ENCODE measurements around the gene NTRK3.

The NTRK3 gene

GRCh38 chr15:88257311-88258092, 963 bp upstream of the NTRK3 start:
- DNase-seq = no peak

- DNase-seq = no peak
These were observed 858 bp downstream of the NTRK3 start for GRCh38 chr15:88255484-88256278.

GRCh38 chr15:88255087-88255483, 1.5 kb downstream of the NTRK3 start:
- DNase-seq = no peak

GRCh38 chr15:88252441-88252840, 4.1 kb downstream of the NTRK3 start:
- DNase-seq = no peak

- DNase-seq = no peak
These were observed 5.7 kb downstream of the NTRK3 start for GRCh38 chr15:88250826-88251225.

GRCh38 chr15:88249220-88249619, 7.3 kb downstream of the NTRK3 start:
- no peak for DNase-seq

DNA sequence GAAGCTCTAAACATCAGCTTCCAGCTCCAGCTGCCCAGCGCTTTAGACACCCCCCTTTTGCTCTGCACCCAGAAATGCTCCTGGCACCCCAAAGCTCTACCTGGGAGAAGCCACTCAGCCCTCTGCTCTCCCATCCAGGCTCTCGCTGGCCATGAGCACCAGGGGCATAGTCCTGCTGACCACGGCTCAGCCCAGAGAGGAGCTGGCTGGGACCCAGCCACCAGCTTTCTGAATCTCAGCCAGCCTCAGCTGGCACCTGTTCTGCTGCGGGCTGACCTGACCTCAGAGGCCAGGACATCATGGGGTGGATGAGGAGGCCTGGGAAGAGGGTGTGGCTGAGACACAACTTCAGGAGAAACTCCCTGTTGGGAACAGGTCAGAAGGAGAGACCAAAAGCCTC, 8.6 kb downstream of the NTRK3 start:
- no peak for DNase-seq

GRCh38 chr15:88246666-88247446, 9.7 kb downstream of the NTRK3 start:
- peak; percentile 82 for DNase-seq

GRCh38 chr15:88246081-88246480, 10.5 kb downstream of the NTRK3 start:
- DNase-seq = no peak

DNA sequence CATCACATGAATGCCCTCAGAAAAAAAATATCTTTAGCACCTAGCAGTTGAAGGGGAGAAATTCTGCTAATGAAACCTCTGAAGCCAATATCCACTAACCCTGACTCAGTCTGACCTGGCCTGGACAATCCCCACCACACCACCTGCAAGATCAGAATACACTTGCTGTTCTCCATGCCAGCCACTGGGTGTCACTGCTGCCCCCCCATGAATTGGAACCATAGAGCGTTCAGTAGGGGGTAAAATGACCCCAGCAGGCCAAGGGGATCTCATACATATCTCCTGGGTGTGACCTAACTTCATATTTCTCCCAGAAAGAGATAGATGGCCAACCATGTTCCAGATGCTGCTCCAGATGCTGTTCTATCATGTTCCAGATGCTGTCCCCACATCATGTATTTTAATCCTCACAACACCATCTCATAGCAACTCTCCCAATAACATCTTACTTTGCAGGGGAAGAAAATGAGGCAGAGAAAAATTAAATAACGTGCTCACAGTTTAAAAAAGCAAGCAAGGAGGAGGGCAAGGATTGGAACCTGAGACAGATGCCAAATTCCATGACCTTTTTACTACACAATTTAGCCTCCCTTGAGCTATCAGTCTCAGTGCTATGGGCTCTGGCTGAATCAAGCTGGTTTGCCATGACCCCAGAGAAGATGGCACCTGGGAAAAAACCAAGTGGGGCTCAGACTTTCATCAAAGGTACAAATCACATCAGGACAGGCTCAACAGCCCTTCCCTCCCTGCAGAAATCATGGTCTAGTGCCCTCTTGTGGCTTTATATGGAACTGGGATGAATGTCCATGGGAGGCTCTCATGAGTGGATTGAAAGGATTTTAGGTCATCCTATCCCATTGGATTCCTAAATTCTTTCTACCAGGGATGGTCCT, 12.4 kb downstream of the NTRK3 start:
- DNase-seq = peak; percentile 49

DNA sequence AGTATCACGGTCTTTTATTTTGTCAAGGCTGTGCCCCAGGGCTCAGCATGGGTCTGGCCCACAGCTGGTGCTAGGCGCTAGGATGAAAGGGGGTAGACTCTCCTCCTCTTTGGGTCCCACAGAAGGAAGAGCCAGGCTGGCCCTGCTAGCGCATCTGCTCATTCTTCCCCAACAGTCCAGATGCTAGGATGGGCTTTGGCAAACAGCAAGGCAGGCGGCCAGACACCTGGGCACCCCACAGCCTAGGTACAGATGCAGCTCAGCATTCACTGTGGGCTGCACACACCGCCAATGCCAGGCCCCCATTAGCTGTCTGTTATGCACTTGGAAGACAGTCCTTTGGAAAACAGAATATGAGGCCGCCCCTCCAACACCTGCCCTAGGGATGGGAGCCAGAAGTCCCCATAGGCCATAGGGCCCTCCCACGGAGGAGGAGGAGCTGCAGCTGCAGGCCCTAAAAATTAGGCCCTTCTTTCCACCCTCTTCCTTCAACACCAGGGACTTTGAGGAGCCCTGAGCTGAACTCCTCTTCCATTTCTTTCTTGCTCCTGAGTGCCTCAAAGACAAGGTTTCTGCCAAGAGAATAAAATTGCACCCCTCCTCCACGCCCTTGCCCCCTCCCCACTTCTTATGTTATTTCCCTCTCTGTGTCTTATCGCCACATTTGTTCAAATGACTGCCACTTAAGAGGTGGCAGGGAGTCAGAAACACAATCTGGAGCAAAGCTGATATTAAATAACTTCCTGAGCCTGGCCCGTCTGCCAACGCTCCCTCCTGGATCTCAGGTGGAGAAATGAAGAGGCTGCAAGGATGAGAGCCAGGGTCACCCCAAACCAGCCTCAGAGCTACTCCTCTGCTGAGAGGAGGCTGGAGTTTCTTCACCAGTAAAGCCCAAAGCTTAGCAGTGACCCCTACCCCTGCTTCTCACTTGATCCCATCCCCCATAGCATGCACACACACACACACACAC, 13.7 kb downstream of the NTRK3 start:
- no peak for DNase-seq

DNA sequence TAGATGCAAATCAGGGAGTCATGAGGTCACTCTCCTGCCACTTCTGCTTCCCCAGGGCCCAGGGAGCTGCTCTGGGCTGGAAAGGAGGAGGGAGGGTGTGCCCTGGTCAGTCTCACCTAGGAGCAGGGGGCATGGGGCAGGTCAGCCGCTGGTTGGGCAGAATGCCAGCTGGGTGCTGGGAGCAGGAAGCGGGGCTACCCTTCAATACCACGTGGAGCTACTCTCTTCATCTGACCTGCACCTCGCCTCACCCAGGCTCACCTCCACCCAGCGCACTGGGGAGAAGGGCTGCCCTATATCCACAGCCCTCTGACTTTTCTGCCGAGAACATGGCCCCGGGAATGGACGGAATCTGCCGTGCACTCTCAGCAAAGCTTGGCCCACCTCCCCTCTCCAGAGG, 15.1 kb downstream of the NTRK3 start:
- no peak for DNase-seq

DNA sequence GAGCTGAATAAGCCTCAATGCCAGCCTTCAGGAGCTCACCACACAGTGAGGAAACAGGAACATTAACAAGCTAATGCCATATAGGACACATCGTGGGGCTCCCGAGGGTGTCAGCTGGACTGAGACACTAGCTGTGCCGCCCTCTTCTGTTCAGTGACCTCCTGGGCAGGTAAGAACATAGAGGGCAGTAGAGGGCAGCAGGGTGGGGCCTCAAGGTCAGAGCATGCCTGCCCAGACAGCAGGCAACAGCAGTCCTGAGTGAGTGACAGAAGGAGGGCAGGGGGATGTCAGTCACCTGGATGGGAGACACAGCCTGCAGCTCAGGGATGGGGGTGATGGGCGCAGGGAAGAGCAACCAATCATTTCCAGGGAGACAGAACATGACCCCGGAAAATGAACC, 15.5 kb downstream of the NTRK3 start:
- DNase-seq = no peak

- DNase-seq = no peak
These were observed 16.9 kb downstream of the NTRK3 start for GRCh38 chr15:88239594-88239993.

DNA sequence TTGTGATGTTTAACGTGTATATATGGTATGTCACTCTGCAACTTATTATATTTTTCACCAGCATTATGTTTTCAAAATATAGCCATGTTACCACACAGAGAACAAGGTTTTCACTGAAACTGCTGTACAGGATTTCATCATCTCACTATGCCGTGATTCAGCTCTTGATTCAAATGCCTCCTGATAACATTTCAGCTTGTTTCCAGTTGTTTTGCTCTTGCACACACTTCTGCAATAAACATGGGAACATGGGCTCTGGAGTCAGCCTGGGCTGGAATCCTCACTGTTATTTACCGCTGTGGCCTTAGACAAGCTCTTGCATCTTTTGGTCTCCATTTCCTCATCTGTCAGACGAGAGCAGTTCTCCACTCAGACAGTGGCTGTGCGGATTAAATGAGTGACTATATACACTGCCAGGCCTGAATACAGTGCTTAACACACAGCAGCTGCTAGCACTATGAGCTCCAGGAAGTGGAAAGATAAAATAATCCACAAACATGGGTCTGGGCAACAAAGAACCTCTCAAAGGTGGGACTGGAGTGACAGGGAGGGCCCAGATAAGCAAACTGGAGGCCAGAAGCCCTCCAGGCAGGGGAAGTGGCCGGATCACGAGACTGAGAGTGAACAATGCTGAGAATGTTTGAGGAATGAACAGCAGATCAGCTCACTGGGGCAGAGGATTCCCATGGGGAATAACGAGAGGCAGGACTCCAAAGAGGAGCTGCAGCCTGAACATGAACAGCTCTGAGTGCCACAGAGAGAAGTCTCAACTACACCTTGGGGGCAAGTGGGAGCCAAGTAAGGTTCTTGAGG, 17.7 kb downstream of the NTRK3 start:
- no peak for DNase-seq

GRCh38 chr15:88234711-88235110, 21.8 kb downstream of the NTRK3 start:
- DNase-seq = no peak

GRCh38 chr15:88233921-88234320, 22.6 kb downstream of the NTRK3 start:
- DNase-seq = no peak

GRCh38 chr15:88232771-88233201, 23.8 kb downstream of the NTRK3 start:
- DNase-seq = no peak

- DNase-seq = no peak
These were observed 24.5 kb downstream of the NTRK3 start for GRCh38 chr15:88231909-88232644.

DNA sequence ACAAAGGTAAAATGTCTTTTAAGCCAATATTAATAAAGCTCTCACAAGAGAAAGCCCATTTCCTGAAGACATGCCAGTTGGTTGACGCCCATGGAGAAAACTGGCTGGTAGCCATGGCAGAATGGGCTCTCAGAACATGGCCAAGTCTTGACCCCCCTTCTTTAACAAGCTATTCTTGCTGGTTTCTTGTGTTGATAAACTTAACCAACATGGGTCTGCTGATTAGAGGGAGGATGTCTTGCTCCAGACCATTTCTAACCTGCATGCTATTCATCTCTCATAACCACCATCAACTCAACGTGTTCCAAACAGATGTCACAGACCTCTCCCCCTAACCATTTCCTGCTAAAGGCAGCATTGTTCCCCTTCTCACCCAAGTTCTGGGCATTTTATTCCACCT, 25.7 kb downstream of the NTRK3 start:
- DNase-seq = no peak
